Neural progenitor cell (in vitro differentiated cells): ENCODE results near the gene NLRP6.

Source experiments
- EZH2 ChIP-seq: fragments of 200-600 bp; sonication (generic); IDR thresholded peaks from 2 replicates; pipeline ENCODE4 v1.6.1; 2017; ENCODE audit warnings: antibody characterized with exemption, mild to moderate bottlenecking, moderate library complexity
- TF ChIP-seq, protein P1 (sequence below): fragments of 200-600 bp; sonication (generic); IDR thresholded peaks from 2 replicates; pipeline ENCODE4 v1.5.1; 2017; ENCODE audit warnings: antibody characterized with exemption, mild to moderate bottlenecking

GRCh38 chr11:296171-297050, 18.2 kb downstream of the NLRP6 start:
- TF ChIP-seq, protein P1, sequence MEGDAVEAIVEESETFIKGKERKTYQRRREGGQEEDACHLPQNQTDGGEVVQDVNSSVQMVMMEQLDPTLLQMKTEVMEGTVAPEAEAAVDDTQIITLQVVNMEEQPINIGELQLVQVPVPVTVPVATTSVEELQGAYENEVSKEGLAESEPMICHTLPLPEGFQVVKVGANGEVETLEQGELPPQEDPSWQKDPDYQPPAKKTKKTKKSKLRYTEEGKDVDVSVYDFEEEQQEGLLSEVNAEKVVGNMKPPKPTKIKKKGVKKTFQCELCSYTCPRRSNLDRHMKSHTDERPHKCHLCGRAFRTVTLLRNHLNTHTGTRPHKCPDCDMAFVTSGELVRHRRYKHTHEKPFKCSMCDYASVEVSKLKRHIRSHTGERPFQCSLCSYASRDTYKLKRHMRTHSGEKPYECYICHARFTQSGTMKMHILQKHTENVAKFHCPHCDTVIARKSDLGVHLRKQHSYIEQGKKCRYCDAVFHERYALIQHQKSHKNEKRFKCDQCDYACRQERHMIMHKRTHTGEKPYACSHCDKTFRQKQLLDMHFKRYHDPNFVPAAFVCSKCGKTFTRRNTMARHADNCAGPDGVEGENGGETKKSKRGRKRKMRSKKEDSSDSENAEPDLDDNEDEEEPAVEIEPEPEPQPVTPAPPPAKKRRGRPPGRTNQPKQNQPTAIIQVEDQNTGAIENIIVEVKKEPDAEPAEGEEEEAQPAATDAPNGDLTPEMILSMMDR = no peak
- no peak for TF ChIP-seq EZH2
